GM19238 (cell line): ENCODE measurements around the gene PRSS21.

Experiments
- DNase-seq: peaks from one replicate; pipeline ENCODE4 v3.0.0; 2011; ENCODE audit warnings: low spot score; ENCODE audit not compliant: insufficient read length

PRSS21 gene

DNA sequence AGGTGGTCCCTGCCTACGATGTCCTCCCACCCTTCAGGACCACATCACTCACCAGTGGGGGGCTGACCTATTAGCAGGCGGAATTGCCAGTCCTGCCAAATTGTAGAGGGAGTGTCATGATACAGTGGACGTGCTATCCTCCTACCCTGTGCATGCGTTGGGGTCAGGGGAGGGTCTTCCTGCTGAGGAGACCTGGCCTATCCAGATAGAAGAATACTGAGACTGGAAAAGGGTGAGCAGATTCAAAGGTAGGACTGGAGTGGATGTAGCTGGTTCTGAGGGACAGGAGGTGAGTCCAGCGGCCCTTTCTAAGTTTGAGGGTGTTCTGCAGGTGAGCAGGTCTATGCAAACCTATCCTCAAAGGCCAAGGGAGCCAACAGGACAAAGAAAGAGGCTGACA, 10.8 kb upstream of the PRSS21 start:
- no peak for DNase-seq

DNA sequence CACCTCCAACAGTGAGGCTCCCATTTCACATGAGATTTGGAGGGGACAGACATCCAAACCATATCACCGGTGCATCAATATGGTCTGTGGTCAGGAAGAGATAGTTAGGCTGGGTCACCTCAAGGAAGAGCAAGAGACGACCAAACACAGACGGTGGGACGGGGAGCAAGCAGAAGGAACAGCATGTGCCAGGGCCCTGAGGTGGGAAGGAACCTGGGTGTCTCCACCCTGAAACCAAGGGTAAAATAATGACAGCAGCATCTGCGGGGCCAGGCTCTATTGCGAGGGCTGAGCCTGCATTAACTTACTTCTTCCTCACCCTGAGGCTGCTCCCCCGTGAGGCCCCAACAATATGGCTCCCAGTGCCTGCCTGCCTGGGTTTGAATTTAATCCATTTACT, 8.9 kb upstream of the PRSS21 start:
- DNase-seq, result no peak

- no peak for DNase-seq
Observed at GRCh38 chr16:2809149-2809760, 7.8 kb upstream of the PRSS21 start.

DNA sequence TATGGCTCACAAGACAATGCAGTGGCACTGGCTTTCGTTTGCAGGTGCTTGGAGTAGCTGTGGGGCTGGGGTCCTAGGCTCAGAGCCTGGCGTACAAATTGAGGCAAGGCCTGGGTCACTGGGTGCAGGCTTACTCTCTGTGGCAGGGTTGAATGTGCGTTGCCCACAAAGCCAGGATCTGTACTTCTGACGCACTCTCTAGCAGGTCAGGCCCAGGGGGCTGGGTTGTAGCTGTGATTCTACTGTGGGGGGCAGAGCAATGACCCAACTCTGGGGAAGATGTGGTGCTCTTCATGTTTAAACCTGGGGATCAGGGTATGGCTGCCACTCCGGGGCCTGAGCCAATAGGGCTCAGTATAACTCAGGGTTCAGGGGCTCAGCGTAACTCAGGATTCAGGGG, 6.4 kb upstream of the PRSS21 start:
- no peak for DNase-seq

GRCh38 chr16:2811703-2812471, 5.2 kb upstream of the PRSS21 start:
- no peak for DNase-seq

- no peak for DNase-seq
Observed at GRCh38 chr16:2813771-2814221, 3.2 kb upstream of the PRSS21 start.

GRCh38 chr16:2814551-2815298, 2.3 kb upstream of the PRSS21 start:
- DNase-seq, result no peak

DNA sequence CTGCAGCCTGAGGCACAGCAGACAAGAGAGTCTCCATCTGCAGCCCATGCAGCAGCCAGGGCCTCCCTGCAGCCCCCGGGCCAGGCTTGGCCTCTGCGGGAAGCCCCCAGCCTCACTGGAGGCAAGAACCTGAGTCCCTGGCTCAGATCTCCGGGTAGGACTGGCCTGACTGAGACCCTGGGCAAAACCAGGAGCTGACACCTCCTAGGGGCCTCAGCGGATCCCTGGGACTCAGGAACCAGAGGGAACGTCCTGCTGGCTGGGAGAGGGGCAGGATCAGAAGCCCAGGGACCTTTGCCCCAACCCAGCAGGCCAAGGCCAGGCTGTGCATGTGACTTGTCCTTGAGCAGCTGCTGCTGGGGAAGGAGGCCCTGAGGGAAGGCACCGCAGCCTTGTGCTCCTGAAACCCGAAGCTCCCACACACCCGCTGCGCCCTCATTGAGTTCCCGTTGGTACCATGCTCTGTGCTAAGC, 1.7 kb upstream of the PRSS21 start:
- no peak for DNase-seq

DNA sequence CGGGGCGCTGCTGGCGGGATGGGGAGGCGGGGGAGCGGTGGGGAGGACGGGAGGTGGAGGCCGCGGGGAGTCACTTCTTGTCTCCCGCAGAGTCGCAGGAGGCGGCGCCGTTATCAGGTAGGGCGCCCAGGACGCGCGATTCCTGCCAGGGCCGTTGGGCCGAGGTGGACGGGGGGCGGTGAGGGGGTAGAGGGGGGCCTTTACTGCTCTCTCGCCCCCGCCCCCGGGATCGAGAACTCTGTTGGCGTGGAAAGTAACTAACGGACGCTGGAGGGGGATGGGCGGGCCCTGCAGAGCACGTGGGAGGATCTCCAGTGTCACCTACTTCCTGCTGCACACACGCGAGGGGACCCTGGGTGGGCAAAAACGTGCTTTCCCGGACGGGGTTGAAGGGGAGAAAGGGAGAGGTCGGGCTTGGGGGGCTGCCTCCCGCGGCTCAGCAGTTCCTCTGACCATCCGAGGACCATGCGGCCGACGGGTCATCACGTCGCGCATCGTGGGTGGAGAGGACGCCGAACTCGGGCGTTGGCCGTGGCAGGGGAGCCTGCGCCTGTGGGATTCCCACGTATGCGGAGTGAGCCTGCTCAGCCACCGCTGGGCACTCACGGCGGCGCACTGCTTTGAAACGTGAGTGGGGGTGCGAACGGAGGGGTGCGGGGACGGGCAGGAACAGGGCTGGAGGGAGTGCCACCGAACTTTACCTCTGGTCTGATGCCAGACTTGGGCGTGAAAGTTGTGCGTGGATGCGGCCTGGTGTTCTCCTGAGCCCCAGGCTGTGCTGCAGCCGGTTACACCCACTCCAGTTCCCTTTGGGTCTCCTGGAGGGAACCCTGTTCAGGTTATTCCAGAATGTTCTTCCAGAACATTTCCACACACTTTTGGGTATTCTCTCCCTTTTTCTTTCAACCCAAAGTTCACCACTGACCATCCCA, 569 bp downstream of the PRSS21 start:
- DNase-seq, result no peak

GRCh38 chr16:2818272-2818876, 1.3 kb downstream of the PRSS21 start:
- no peak for DNase-seq

- no peak for DNase-seq
Observed at GRCh38 chr16:2819179-2819938, 2.3 kb downstream of the PRSS21 start.

DNA sequence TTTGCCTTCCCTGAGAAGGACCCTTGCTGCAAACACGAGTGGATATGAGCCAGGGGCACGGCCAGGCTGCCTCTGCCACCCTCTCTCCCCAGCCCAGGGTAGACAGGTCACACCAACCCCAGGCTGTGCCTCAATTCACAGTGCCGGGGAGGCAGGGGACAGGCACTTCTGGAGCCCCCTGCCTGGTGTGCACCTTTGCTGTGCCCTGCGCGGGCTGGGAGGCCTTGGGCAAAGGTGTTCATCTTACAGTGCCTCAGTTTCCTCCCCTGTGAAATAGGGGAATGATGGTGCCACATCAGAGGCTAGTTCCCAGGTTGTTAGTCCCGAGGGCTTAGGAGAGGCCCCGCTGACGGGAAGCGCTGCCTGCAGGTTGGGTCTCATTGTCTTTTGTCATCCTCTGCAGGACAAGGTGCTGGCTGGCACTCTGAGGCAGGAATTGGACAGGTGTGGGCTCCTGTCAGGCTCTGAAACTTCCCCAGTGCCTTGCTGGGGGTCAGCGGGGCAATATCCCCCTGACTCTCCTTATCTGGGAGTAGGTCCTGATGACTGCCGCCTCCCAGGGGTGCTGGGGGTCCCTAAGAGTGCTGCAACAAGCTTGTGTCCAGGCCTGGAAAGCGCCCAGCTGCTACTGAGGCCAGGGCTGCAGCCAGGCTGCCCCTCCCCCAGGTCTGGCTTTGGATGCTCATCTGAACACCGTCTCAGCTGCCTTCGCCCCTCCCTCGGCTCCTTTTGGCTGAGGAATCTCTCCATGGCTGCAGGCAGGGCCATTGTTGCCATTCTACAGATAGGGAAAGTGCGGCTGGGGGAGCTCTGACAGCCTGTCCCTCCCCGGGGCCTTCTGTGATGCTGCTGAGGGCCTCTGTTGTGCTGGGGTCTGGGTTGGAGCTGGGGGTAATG, 3.1 kb downstream of the PRSS21 start:
- no peak for DNase-seq

DNA sequence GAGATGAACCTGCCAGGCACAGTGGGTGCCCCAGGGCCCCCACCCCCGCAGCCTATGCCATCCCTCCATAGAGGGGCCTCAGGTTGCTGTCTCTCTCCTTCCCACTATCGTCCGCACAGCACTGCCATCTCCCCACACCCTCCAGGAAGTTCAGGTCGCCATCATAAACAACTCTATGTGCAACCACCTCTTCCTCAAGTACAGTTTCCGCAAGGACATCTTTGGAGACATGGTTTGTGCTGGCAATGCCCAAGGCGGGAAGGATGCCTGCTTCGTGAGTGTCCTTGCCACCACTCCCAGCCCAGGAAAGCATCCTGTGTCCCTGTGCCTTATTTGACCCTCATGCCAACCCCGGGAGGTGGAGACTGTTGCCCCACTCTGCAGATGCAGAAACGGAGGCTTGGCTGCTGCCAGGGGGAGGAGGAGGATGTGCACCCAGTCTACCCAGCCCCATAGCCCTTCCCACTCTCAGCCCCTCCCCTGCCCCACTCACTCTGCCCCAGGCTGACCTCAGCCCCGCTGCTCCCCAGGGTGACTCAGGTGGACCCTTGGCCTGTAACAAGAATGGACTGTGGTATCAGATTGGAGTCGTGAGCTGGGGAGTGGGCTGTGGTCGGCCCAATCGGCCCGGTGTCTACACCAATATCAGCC, 3.9 kb downstream of the PRSS21 start:
- DNase-seq, result no peak

DNA sequence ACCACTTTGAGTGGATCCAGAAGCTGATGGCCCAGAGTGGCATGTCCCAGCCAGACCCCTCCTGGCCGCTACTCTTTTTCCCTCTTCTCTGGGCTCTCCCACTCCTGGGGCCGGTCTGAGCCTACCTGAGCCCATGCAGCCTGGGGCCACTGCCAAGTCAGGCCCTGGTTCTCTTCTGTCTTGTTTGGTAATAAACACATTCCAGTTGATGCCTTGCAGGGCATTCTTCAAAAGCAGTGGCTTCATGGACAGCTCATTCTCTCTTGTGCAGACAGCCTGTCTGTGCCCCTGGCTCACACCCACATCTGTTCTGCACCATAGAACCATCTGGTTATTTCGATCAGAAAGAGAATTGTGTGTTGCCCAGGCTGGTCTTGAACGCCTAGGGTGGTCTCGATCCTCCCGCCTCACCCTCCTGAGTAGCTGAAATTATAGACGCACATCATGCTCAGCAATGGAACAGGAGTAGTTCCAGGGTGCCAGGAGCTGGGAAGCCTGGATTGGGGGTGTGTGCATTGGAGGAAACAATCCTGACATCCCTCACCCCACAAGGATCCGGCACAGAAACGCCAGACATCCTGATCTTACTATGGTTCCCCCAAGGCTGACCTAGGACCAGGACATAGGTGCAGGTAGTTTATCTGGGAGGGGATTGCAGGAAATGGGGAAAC, 4.6 kb downstream of the PRSS21 start:
- no peak for DNase-seq

GRCh38 chr16:2822158-2822495, 5.1 kb downstream of the PRSS21 start:
- no peak for DNase-seq

- DNase-seq, result no peak
Observed at GRCh38 chr16:2822496-2822895, 5.5 kb downstream of the PRSS21 start.

GRCh38 chr16:2824626-2825025, 7.6 kb downstream of the PRSS21 start:
- DNase-seq, result no peak
